Skin of body (tissue), 2 donors: ENCODE measurements around the gene ZNF536. TPM values are rescaled to one million over a fixed set of nuclear protein-coding genes. Genes with fewer than 3 reads are reported as not detected.

ENCODE experiments used
- DNase-seq: peaks from one replicate; lab custom pipeline; 2025; lab: John Stamatoyannopoulos, UW
- total RNA-seq: library from RNA; depleted of rRNA; stranded (reverse); fragments of >200 nt; gene quantifications from one replicate; pipeline ENCODE4 v1.2.3, GENCODE V29; 2014

Gene ZNF536
- total RNA-seq, 1 donor from 2014 or later = 8.9 TPM

GRCh38 chr19:30557927-30558557 lies 185.9 kb downstream of the ZNF536 start:
- no peak for DNase-seq

GRCh38 chr19:30558793-30559192 lies 186.6 kb downstream of the ZNF536 start:
- no peak for DNase-seq

- DNase-seq = no peak
Observed at GRCh38 chr19:30559446-30559845, 187.3 kb downstream of the ZNF536 start.

GRCh38 chr19:30562981-30563380 lies 190.8 kb downstream of the ZNF536 start:
- DNase-seq = no peak

GRCh38 chr19:30563691-30564090 lies 191.5 kb downstream of the ZNF536 start:
- DNase-seq = no peak

- DNase-seq = no peak
Observed at GRCh38 chr19:30564551-30565011, 192.4 kb downstream of the ZNF536 start.

- DNase-seq = no peak
Observed at GRCh38 chr19:30565636-30566035, 193.5 kb downstream of the ZNF536 start.

- no peak for DNase-seq
Observed at GRCh38 chr19:30566681-30567420, 194.7 kb downstream of the ZNF536 start.

- DNase-seq = no peak
Observed at GRCh38 chr19:30567536-30568232, 195.5 kb downstream of the ZNF536 start.

- DNase-seq = no peak
Observed at GRCh38 chr19:30570194-30570593, 198.0 kb downstream of the ZNF536 start.

- DNase-seq = no peak
Observed at GRCh38 chr19:30577551-30578105, 205.4 kb downstream of the ZNF536 start.

GRCh38 chr19:30579419-30579818 lies 207.2 kb downstream of the ZNF536 start:
- DNase-seq = no peak

GRCh38 chr19:30580673-30581072 lies 208.5 kb downstream of the ZNF536 start:
- DNase-seq = no peak

GRCh38 chr19:30584090-30584489 lies 211.9 kb downstream of the ZNF536 start:
- DNase-seq = no peak

- no peak for DNase-seq
Observed at GRCh38 chr19:30587869-30588268, 215.7 kb downstream of the ZNF536 start.

GRCh38 chr19:30590596-30591229 lies 218.5 kb downstream of the ZNF536 start:
- peak; percentile 5 for DNase-seq

GRCh38 chr19:30593356-30593755 lies 221.2 kb downstream of the ZNF536 start:
- DNase-seq = no peak

GRCh38 chr19:30593975-30594745 lies 222.0 kb downstream of the ZNF536 start:
- DNase-seq = no peak

GRCh38 chr19:30596268-30596667 lies 224.1 kb downstream of the ZNF536 start:
- DNase-seq = no peak

GRCh38 chr19:30596813-30597399 lies 224.7 kb downstream of the ZNF536 start:
- DNase-seq = no peak
